COLO829 (cell line): ENCODE measurements around the gene IRF5.
"Not testable (repeated sequence)": the region's sequence is repeated elsewhere in the genome, so short reads cannot be mapped to it uniquely, and the experiment has no call there.

Experiments used
- DNase-seq: peaks from one replicate; pipeline ENCODE4 v3.0.0; 2012; ENCODE audit warnings: low spot score

IRF5 gene

GRCh38 chr7:128968624-128969023, 30.9 kb downstream of the IRF5 start:
- DNase-seq, result no peak

- DNase-seq, result no peak
These were observed 36.7 kb downstream of the IRF5 start for GRCh38 chr7:128974241-128974934.

GRCh38 chr7:128982105-128982504, 44.4 kb downstream of the IRF5 start:
- DNase-seq, result no peak

GRCh38 chr7:128985660-128986059, 47.9 kb downstream of the IRF5 start:
- DNase-seq, result no peak

GRCh38 chr7:128986609-128987008, 48.9 kb downstream of the IRF5 start:
- no peak for DNase-seq

DNA sequence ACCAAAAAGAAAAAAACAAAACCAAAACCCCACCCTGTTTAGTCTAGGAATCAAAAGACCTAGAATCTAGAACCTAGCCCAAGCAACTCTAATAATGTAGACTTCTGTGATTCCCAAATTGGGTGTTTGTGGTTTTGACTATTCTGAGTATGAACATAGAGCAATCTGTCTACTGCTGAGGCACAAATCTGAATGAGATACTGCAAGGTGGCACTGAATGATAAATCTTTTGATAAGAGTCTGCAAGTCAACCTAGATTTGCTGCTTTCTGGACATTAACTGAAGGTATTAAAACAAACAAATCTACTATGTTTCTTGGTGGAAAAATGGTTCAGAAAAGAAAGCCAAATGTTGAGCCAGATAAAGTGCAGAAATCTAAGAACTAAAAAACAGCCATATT, 50.6 kb downstream of the IRF5 start:
- no peak for DNase-seq

DNA sequence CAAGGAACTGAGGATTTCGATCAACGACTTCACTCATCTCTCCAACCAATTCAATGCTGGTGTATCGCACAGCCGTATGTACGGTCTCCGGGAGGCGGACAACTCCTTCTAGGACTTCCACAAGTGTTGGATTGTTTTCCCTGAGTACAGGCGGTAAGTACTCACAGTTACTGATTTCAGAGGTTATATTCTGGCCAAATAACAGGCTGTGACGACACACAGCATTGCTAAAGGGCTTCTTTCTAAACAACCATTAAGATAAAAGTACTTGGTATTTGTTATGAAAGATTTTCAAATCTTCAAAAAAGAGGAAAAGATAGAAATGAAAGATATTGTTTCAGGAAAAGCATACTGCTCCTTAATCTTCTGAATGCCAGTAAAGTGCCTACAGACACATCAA, 52.2 kb downstream of the IRF5 start:
- no peak for DNase-seq

- no peak for DNase-seq
These were observed 55.7 kb downstream of the IRF5 start for GRCh38 chr7:128993419-128993818.

GRCh38 chr7:128994560-128994959, 56.8 kb downstream of the IRF5 start:
- DNase-seq, result not testable (repeated sequence)

DNA sequence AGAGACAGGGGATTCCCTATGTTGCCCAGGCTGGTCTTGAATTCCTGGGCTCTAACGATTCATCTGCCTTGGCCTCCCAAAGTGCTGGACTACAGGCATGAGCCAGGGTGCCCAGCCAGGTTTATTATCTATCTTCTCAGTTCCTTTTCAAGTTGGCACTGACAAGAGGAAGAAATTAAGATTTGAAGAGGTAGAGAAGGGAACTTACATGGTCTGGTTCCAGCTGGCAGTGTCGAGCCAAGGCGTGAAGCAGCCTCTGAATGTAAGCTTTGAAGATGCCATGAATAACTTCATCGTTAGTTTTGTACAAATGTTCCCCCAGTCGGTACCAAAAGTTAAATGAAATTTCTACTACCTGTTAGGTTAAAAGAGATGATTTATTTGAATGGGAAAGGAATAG, 59.5 kb downstream of the IRF5 start:
- no peak for DNase-seq
